Superior temporal gyrus (tissue), 1 donor: ENCODE data around the gene LAMTOR2.
A peak's percentile ranks its signal among the peaks of the same experiment; 100 is the strongest.
"Not testable (repeated sequence)": the region's sequence is repeated elsewhere in the genome, so short reads cannot be mapped to it uniquely, and the experiment has no call there.

Experiments
- DNase-seq: peaks from one replicate; pipeline ENCODE4 v3.0.0-alpha.2; 2016; ENCODE audit errors: extremely low spot score

Gene LAMTOR2

DNA sequence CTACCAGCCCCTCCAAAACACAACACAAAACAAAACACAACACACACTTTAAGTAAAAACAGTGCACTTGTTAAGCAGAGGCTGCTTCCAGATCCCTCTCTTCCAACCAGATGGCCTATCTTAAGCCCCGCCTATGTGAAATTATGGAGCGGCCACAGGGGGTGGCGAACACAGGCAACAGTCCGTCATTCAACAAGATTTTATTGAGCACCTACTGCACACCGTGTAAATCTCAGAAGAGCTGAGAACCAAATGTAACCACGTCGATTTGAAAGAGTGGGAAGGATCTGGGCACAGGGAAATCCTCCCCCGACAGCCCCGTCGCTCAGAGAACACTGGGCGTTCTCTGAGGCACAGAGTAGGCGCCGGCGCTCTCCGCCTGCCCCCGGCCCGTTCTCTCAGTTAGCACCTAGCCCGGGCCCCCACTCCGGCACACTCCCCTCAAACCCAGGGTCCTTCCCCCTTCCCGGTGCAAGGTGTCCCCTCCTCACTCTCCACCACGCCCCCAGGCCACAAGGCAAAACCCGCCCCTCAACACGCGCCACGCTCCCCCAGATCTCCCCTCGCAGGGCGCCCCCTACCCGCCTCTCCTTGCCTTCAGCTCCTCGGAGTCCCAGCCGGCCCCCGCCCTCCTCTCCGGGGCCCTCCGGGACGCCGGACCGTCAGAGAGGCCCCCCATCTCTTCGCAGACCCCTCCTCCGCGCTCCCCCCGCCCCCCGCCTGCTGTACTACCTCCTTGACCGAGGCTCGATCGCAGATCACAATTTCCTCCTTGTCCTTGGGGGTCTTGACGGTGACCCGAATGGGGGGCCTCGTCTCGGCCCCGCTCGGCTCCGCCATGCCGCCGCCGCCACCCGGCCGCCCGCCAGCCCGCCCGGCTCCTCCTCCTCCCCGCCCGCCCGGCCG, 1.5 kb upstream of the LAMTOR2 start:
- DNase-seq, result no peak

DNA sequence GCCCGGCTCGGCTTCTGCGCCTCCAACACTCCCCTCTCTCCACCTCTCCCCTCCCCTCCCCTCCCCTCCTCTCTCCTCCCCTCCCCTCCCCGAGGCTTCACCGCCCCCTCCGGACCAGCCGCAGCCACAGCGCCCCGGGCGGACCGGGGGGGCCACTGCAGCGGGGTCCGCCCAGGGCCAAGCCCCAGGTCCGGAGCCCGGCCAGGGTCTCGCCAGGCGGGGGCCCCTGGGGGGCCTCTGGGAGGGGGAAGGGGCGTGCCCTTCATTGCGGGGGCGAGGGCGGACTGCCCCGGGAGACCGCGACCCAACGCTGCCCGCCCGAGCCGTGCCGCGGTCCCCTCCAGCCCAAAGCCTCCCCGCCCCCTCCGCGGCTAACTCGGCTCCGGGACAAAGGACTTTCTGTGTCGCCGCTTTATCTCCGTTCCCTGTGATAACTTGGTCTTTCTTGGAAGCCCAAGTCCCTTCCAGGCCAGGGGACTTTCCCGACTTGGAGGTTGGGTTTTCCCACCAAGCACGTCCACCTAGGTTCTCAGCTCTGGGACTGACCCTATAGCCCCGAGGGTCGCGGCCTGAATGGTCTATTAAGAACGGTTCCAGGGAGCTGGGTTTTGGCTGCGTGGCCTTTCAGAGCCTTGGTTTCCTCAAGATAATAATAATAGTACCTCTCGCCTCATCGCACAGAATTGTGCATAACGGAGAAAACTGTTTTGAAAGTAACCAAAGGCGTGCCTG, 648 bp upstream of the LAMTOR2 start, which contains the start of gene UBQLN4:
UBQLN4 (minus strand) TSS at position 31 of the 732 bp plus-strand sequence. CDS start 97 bp downstream, outside the sequence.
- DNase-seq, result peak; percentile 75

DNA sequence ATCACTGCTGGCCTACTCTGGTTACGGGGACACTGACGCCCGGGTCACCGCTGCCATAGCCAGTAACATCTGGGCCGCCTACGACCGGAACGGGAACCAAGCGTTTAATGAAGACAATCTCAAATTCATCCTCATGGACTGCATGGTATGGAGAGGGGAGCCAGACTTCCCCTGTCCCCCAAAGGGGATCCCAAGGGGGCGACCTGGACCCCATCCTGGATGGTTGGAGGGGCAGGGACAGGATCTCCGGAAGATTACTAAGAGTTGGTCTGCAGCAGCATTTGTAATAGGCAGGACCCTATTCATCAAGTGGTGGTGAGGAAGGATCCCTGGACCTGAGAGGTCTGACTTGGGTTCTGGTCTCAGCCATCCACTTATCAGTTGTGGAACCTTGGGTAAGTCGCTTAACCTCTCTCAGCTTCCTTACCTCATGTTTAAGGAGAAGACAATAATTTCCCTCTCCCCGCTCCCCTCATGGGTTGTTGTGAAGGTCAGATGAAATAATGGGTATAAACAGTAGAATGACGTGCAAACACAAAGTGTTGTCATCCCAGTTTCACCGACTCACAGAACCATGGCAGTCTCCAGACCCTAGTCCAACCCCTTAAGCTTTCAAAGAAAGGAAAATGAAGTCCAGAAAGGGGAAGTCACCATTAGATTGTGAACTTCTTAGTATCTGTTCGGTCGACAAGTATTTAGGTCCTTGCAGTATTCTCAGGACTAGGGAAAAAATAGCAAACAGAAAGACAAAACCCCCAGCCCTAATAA, 883 bp downstream of the LAMTOR2 start:
- DNase-seq, result no peak

DNA sequence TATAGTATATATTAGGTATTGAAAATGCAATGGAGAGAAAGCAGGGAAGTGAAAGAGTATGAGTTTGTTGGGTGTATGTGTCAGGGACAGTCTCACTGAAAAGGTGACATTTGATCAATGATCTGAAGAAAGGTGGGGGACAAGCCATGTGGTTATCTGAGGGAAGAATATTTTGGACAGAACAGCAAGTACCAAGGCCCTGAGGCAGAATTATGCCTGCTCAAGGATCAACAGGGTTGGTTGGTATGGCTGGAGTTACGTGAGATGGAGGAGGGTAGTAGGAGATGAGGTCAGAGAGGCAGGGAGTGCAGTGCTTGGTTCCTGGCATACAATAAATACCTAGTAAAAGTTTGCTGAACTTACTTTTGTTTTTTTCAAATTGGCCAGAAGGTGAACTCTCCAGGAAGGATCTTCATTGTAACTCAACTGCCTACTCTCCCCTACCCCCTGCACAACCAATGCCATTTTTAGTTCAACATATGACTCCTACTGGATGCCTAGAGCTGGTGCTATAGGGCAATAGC, 1.8 kb downstream of the LAMTOR2 start:
- DNase-seq, result no peak

DNA sequence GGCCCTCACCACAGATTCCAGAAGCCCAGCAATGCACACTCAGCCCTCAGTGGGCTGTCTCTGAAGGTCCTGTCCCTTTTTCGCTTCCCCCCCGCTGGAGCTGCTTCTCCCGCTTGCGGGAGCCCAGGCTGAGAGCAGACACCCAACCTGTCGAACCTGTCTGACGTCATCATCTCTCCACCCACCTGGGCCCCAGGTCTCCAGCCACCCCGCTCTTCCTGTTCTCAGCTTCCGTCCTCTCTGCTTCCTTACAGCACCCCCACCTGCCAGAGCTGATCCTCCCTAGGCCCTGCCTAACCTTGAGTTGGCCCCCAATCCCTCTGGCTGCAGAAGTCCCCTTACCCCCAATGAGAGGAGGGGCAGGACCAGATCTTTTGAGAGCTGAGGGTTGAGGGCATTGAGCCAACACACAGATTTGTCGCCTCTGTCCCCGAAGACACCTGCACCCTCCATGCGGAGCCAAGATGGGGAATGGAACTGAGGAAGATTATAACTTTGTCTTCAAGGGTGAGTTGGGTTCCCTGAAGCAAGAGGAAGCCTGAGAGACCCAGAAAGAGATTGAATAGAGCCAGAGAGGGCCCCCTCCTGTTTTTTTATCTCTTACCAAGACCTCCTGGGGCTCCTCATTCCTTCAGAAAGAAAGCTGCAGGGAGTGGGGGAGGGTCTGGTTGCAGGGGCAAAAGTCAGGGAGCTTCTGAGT, 6.5 kb downstream of the LAMTOR2 start, which contains the start of gene RAB25:
RAB25 (plus strand) TSS at position 224 of the 700 bp plus-strand sequence; CDS start at position 465, 241 bp downstream.
- no peak for DNase-seq

DNA sequence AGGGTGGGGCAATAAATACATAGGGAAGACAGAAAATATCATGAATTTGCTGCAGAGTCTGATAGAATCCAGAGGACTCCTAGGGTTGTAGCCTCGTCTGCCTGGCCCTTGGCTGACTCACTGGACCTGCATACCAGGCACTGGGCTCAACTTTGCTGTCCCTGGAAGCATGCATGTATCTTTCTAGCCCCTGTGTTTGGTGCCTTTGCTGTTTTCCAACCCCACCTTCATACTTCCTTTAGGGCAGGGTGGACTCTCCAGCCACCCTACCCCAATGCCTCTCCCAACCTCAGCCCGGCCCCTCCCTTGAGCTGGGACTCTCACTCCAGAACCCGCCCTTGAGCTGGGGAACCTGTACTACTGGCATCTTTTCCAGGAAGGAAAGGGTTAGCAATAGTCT, 7.6 kb downstream of the LAMTOR2 start:
- no peak for DNase-seq

DNA sequence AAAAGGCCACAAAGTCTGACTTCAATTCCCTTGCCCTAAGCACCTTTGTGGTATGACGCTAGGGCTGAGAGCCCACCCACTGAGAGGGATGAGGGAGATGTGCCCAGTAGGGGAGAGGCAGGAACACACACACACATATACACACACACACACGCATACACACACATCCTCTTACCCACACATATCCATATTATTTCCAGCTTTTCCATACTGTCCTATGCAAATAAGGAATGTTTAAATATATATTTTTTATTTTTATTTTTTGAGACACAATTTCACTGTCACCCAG, 9.4 kb downstream of the LAMTOR2 start:
- no peak for DNase-seq

DNA sequence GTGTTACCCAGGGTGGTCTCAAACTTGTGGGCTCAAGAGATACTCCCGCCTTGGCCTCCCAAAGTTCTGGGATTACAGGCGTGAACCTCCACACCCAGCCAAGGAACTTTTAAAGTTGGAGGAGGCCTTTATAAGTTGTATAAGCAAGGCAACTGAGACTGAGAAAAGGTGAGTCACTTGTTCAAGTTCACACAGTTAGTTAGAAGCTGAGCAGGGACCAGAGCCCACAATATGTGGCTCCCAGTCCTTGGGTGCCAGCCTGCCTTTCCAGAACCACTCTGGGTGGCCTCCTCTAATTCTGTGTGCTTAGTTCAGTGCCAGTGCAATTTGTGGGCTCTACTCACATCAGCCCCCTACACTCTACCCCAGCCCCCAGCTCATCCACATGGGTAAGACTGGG, 10.0 kb downstream of the LAMTOR2 start:
- DNase-seq, result no peak

DNA sequence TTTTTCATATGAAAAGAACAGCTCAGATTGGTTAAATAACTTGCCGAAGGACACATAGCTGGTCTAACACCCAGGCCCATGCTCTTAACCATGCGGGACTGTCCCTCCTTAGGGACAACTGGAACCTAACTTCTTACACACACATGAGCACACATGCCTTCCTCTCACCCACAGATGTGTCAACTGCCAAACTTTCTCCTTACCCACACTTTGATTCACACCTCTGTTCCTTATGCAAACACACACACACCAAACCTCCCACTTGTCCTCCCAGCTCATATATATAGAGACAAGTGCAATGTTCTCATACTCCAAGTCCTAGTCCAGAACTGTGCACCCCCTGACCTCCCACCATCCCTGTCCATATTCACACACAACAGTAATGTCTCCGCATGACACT, 10.6 kb downstream of the LAMTOR2 start:
- DNase-seq, result peak; percentile 50

DNA sequence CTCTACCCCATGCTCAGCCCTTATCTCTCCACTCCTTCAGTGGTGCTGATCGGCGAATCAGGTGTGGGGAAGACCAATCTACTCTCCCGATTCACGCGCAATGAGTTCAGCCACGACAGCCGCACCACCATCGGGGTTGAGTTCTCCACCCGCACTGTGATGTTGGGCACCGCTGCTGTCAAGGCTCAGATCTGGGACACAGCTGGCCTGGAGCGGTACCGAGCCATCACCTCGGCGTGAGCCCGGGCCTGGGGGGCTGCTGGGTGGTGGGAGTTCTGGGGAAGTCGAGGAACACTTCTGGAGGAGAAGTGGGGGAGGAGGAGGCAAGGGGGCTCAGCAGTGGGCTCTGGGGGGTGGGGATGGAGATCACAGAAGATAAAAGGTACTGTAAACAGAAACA, 11.3 kb downstream of the LAMTOR2 start:
- DNase-seq, result no peak

DNA sequence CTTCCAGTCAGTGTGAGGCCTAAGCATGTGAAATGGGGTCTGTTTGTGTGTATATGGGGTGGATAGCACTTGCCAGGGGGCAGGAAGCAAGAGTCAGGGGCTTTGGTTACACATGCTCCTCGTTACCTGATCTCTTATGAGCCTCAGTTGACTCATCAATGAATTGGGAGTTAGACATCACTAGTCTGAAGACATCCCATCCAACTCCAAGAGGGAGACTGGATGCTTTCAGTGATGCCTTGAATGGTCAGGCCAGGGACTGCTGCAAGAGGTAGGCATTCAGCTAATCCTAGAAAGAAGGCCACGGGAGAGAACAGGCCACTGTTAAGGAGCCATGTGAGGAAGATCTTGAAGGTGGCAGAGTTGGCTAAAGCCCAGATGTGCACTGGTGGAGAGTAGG, 12.7 kb downstream of the LAMTOR2 start:
- no peak for DNase-seq

DNA sequence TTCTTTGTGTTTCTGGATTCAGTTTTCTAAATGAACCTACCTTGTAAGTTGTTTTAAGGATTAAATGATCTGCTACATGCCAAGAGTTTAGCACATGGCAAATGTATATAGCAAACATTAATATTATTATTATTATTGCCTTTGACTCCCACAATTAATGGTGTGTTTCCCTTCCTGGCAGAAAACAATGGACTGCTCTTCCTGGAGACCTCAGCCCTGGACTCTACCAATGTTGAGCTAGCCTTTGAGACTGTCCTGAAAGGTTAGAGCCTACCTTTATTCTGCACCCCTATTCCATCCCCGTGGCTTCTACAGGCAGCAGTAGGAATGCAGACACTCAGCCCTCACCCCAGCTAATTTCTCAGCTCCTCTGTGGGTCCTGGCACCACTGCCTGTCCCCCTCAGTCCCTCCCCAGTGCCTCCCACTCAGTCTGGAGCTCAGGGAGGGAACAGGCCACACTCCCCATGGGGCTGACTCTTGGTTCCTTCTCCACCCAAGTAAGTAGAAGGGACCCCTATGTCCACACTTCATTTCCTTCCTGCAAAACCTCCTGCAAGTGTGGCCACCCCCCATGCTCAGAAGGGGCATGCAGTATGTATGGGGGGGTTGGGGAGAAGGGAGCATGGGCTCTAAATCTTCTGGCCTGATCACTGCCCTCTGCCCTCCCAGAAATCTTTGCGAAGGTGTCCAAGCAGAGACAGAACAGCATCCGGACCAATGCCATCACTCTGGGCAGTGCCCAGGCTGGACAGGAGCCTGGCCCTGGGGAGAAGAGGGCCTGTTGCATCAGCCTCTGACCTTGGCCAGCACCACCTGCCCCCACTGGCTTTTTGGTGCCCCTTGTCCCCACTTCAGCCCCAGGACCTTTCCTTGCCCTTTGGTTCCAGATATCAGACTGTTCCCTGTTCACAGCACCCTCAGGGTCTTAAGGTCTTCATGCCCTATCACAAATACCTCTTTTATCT, 15.2 kb downstream of the LAMTOR2 start:
- no peak for DNase-seq

DNA sequence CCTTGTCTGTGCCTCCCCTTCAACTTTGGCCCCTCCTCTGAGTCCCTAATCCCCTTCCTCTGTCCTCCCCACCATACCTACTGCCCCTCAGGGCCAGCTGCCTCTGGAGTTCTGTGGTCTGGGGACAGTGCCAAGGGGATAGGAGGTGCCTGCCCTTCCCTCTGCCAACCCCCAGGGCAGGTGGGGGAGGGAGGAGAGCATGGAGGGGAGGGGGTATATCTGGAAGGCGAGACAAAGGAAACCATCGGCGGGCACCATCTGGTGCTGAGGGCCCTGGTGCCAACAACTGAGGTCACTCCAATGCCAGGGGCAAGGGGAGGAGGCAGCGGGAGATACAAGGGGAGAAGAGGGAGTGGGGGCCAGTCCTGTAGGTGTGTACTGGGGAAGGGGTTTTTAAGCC, 16.0 kb downstream of the LAMTOR2 start:
- no peak for DNase-seq

DNA sequence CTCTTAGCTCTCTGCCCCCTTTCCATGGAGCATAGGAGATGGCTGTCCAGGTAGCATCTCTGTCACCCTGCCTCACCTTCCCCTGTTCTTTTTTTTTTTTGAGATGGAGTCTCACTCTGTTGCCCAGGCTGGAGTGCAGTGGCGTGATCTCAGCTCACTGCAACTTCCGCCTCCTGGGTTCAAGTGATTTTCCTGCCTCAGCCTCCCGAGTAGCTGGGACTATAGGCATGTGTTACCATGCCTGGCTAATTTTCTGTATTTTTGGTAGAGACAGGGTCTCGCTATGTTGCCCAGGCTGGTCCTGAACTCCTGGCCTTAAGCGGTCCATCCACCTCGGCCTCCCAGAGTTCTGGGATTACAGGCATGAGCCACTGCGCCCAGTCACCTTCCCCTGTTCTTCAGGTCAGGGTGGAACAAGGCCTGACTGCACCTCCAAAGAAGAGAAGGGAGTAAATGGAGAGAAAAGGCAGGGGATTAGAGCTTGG, 16.8 kb downstream of the LAMTOR2 start:
- not testable (repeated sequence) for DNase-seq

DNA sequence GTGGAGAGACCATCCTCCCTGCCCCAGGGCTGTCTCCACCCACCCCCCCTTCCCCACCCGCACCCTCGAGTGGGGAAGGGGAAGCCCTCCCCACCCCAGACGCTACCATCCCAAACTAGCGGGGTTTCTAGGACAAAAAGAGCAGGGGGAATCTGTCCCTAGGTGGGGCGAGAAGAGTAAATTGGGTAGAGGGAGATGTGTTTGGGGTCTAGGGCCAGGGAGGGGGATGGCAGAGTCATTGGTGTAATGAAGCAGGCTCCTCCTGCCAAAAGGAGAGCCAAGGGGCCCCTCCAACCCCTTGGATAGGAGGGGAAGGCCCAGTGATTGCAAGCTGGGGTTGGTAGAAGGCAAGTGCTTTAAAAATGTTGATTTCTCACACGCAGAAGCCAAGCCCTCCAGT, 17.7 kb downstream of the LAMTOR2 start:
- DNase-seq, result no peak

DNA sequence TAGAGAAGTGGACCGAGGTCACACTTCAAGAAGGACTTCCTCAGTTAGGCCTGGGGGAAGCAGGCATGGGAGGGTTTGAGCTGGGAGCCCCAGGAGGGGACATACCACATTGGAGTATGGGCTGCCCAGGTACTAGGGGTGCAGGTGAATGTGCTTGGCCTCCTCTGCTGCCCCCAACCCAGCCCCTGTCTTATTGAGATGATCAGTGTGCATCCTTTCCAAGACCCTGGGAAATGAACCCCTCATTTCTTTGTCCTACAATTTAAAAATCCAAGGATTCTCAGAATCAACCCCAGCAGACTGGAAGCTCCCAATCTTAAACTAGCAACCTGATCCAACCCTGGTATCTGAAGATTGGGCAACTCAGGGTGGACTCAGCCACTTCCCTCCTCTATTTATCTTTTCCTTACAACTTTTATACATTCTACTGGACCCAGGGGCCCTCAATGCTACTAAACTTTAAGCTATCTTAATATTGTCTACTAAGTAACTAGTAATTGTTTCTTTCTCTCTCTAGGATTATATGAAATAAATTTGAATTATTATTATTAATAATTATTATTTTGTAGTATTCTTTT, 18.6 kb downstream of the LAMTOR2 start:
- no peak for DNase-seq

DNA sequence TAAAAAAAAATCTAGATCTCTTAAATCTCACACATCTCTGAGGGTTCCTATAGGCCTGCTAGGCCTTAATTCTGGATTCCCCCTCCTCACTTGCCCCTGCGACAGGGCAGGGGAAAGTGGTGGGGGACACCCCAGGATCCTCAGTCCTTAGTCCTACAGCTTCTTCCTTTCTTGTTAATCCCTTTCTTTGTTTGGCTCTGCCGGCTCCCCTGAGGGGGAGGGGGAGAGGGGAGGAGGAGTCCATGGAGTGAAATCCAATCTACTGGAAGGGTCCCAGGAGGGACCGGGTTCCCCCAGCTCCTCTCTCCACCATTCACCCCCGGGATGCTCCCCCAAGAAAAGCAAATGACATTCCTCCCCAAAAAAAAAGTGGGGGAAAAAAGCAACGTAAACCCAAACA, 19.2 kb downstream of the LAMTOR2 start:
- DNase-seq, result no peak

DNA sequence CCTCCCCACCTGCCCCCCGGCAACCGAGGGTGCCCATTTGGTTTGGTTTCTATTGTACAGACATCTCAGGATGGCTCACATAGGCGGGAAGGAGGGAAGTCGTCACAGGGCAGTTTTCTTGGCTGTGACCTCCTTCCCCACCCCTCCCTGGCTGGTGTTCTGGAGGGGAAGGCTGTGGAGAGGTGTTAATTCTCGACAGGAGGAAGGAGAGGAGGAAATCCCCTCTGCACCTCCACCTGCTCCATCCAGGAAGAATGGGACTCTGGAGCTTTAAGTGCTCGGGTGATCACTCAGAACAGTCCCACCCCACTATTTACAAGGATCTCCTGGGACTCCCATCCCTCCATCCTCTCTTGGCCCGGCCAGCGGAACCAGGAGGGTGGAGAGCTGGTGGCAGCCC, 20.1 kb downstream of the LAMTOR2 start:
- DNase-seq, result no peak

DNA sequence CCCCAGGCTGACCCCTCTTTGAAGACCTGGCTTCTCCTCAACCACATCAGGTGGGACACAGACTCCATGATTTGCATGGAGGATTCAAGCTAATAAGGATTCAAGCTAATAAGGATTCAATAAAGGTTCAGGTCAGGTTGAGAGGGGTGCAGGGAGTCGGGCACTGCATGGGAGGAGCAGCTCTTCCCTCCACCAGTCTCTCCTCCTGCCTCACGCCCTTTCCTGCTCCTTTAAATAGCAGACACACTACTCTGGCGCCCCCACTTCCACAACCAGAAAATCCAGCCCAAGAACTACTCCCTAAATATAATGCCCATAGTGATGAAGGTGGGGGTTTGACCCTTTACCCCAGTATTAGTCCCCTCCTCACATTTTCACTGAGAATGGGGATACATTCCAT, 20.6 kb downstream of the LAMTOR2 start:
- DNase-seq, result no peak

DNA sequence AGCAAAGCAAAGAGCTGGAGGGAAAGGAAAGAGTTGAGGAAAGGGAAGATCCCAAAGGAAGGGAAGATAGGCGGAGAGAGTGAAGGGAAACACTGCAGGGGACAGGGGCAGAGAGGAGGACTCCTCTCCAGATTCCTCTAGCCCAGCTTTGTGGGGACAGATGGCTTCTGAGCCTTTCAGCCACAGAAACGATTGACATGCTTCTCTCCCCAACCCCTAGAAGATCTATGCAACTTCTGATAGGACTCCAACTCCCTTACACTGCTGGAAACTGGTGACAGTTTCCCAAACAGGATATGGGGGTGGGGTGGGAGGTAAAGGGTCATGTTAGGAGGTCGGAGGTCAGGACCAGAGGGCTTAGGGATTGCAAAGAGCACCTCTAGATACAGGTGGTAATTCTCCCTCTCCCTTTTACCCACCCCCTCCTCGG, 21.2 kb downstream of the LAMTOR2 start:
- DNase-seq, result no peak
